ENCODE measurements around the gene L1TD1.

DNA sequence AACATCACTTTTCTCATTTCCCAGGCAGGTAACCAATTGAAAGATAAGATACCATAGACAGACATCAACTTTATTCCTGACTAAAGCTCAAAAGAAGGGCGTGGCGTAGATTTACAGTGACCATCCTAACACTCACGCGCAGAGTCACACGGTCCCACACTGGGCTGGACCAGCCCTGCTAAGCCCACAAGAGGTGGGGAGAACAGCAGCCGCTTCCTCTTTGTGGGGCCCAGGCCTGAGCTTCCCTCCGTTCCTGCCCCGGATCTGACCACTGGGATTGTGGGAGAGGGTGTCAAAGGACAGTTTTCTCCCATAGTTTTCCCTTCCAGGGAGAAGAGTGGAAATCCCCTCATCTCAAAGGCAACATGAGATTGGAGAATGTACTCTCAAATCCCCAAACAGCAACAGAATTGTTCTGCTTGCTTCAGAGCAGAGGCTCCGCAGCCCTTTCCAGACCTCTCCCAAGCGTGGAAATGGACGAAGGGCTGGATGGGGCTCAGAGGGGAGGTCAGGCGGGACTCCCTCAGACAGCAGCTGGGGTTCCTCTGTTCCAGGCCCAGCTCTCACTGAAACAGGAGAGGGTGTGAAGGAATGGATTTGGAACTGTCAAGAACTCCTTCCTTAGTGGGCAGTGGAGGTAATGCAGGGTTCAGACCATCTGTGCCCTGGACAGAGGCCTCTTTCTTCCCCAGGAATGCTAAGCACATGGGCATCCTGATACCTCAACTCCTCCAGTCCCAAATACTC is 33.7 kb downstream of the L1TD1 start:
- TF ChIP-seq, protein P1, sequence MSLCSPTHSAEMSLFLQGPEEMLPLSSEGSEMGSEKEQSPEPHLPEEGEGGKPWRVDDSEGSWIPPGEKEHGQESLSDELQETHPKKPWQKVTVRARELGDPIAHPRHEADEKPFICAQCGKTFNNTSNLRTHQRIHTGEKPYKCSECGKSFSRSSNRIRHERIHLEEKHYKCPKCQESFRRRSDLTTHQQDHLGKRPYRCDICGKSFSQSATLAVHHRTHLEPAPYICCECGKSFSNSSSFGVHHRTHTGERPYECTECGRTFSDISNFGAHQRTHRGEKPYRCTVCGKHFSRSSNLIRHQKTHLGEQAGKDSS (CRISPR knock-in tag; IDR thresholded peaks at IDR 0.05; ENCODE audit: borderline replicate concordance, low read depth), result no peak
- TF ChIP-seq ZNF350 (CRISPR knock-in tag; IDR thresholded peaks at IDR 0.05; ENCODE audit: borderline replicate concordance, low read depth) (no peak), SP5 (CRISPR knock-in tag; IDR thresholded peaks at IDR 0.05; ENCODE audit: borderline replicate concordance, low read depth) (no peak), BRCA1 (CRISPR knock-in tag; IDR thresholded peaks at IDR 0.05) (no peak), MTA1 (CRISPR knock-in tag; IDR thresholded peaks at IDR 0.05; ENCODE audit: borderline replicate concordance) (no peak)
